LNCAP (cell line): ENCODE data around the gene NFKBIB.

ENCODE experiments used
- CTCF ChIP-seq: fragments of 450-650 bp; IDR thresholded peaks from 2 replicates; pipeline ENCODE4 v1.5.1; 2017; ENCODE audit warnings: mild to moderate bottlenecking

Gene NFKBIB

GRCh38 chr19:38907670-38908069, 7.9 kb downstream of the NFKBIB start:
- no peak for TF ChIP-seq CTCF

- no peak for TF ChIP-seq CTCF
Measured at GRCh38 chr19:38908911-38909310, 9.1 kb downstream of the NFKBIB start.

GRCh38 chr19:38910488-38910887, 10.7 kb downstream of the NFKBIB start:
- no peak for TF ChIP-seq CTCF

GRCh38 chr19:38911388-38912001, 11.7 kb downstream of the NFKBIB start:
- TF ChIP-seq CTCF, result no peak

GRCh38 chr19:38912600-38913514, 13.1 kb downstream of the NFKBIB start:
- no peak for TF ChIP-seq CTCF

- no peak for TF ChIP-seq CTCF
Measured at GRCh38 chr19:38913958-38914357, 14.2 kb downstream of the NFKBIB start.

- no peak for TF ChIP-seq CTCF
Measured at GRCh38 chr19:38915329-38916321, 15.9 kb downstream of the NFKBIB start.
